WERI-Rb-1 (cell line): ENCODE measurements around the gene SLC35G2.
A peak's percentile ranks its signal among the peaks of the same experiment; 100 is the strongest.

Experiments
- DNase-seq: peaks from one replicate; pipeline ENCODE4 v3.0.0-alpha.2; 2020
- H3K27ac ChIP-seq: fragments of 250-450 bp; sonication (Bioruptor Pico); 2 replicates; pipeline ENCODE4 v1.5.1; 2020; ENCODE audit warnings: mild to moderate bottlenecking, moderate library complexity
- H3K27me3 ChIP-seq: fragments of 250-450 bp; sonication (Bioruptor Pico); 2 replicates; pipeline ENCODE4 v1.5.1; 2021; ENCODE audit warnings: mild to moderate bottlenecking, low read depth, moderate library complexity; ENCODE audit not compliant: insufficient read depth, severe bottlenecking
- H3K36me3 ChIP-seq: fragments of 250-450 bp; sonication (Bioruptor Pico); 2 replicates; pipeline ENCODE4 v1.5.1; 2020; ENCODE audit warnings: mild to moderate bottlenecking, moderate library complexity
- H3K4me3 ChIP-seq: 2 replicates; pipeline ENCODE4 v1.5.1; 2011; ENCODE audit warnings: low read depth, mild to moderate bottlenecking, control low read depth, low read length
- H3K9me3 ChIP-seq: fragments of 250-450 bp; sonication (Bioruptor Pico); 2 replicates; pipeline ENCODE4 v1.5.1; 2021; ENCODE audit warnings: mild to moderate bottlenecking, moderate library complexity; ENCODE audit not compliant: severe bottlenecking
- TF ChIP-seq, protein P1 (sequence below): IDR thresholded peaks from 2 replicates; pipeline ENCODE4 v1.5.1; 2011; ENCODE audit warnings: low read depth, mild to moderate bottlenecking, control low read depth, inconsistent platforms, low read length

SLC35G2 gene

DNA sequence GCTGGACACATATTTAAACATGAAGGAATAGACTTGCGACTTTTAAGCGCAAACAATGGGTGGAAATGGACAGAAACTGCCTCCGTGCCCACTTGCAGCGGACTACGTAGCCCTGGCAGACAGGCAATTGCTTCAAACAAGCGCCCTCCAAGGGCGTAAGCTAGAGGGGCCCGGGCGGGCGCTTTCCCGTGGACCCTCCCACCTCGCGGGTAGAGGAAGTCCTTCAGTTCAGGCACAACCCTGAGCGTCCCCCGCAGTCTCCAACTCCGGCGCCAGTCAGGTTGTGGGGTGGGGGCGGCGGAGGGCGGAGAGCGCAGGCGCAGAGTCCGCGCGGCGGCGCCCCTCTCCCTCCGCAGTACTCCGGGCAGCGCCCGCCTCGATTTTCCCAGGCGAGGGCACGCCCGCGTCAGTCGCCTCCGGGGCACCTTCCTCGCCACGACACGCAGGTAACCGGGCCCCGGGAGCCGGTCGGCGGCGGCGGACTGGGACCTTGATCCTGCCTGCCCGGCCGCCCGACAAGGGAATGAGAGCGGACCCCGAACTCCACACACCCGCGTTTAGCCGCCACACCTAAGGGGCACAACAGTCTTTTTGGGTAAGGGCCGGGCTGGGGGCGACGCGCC lies at the start of gene SLC35G2:
Gene SLC35G2, plus strand, starts transcription at position 358 of the 623 bp plus-strand sequence. CDS start 35,335 bp downstream, outside the sequence.
- H3K9me3 ChIP-seq = peaks cover 5% of the 10 kb centered on the region

DNA sequence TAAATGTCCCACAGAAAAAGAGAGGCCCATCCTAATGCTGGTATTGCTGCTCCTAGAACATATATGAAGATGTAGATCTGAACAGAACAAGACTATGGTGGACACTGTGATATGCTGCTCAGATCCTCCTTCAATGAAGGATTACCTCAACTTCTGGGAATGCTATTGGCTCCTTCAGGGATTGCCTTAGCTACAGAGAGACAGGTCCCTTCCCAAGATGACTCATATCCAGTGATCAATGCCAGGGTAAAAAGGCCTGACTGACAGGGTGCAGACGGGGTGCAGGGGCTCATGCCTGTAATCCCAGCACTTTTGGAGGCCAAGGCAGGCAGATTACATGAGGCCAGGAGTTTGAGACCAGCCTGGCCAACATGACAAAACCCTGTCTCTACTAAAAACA lies 46.2 kb upstream of the SLC35G2 start:
- no peaks in the 10 kb centered on the region for H3K36me3 ChIP-seq
- no peak overlapping the region for H3K27ac ChIP-seq
- DNase-seq = no peak
- H3K27me3 ChIP-seq = no peaks in the 10 kb centered on the region
- H3K4me3 ChIP-seq = no peak overlapping the region
- no peaks in the 10 kb centered on the region for H3K9me3 ChIP-seq
- TF ChIP-seq, protein P1, sequence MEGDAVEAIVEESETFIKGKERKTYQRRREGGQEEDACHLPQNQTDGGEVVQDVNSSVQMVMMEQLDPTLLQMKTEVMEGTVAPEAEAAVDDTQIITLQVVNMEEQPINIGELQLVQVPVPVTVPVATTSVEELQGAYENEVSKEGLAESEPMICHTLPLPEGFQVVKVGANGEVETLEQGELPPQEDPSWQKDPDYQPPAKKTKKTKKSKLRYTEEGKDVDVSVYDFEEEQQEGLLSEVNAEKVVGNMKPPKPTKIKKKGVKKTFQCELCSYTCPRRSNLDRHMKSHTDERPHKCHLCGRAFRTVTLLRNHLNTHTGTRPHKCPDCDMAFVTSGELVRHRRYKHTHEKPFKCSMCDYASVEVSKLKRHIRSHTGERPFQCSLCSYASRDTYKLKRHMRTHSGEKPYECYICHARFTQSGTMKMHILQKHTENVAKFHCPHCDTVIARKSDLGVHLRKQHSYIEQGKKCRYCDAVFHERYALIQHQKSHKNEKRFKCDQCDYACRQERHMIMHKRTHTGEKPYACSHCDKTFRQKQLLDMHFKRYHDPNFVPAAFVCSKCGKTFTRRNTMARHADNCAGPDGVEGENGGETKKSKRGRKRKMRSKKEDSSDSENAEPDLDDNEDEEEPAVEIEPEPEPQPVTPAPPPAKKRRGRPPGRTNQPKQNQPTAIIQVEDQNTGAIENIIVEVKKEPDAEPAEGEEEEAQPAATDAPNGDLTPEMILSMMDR = no peak

More for the DNA sequence above, at the start of gene SLC35G2:
- Histone ChIP-seq H3K36me3 (peaks cover 16% of the 10 kb centered on the region), H3K4me3 (peak within 1 kb of the TSS; percentile 76), H3K27me3 (no peaks in the 10 kb centered on the region), H3K27ac (peak within 1 kb of the TSS; percentile 82)
- TF ChIP-seq, protein P1 = no peak
- DNase-seq = peak; percentile 88

DNA sequence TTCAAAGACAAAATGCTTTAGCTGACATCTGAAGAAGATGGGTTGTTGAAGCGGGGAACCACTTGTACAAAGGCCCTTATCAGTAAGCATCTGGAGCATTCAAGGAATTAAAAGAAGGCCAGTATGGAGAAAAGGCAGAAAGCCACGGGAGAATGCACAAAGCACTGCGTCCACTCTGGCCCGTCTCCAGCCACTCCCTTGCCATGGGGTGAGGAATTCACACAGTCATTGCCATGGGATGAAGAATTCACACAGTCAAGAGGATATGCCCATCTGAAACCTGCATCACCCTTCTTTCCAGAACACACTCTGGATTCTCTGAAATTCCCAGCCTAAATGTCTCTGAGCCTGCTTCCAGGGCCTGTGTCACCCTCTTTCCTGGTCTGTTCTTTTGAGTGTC lies 40.1 kb upstream of the SLC35G2 start:
- H3K9me3 ChIP-seq = peaks cover 3% of the 10 kb centered on the region
- no peaks in the 10 kb centered on the region for H3K36me3 ChIP-seq
- H3K4me3 ChIP-seq = no peak overlapping the region
- no peak overlapping the region for H3K27ac ChIP-seq
- no peak for DNase-seq
- no peaks in the 10 kb centered on the region for H3K27me3 ChIP-seq
- TF ChIP-seq, protein P1 = no peak

DNA sequence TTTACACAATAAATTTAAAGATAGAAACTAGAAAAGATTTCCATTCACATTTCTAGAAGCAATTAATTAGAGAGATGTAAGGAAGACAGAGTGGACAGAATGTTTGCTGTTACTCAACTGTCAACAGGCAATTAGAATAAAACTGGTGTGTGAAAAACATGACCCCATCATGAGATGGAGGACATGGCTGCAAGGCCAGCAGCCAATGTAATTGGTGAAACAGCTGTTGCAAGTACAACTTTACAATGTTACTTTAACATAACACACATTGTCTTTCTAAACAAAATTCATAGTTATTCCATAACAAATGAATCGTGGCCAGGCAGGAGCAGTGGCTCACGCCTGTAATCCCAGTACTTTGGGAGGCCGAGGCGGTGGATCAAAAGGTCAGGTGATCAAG lies 38.2 kb upstream of the SLC35G2 start:
- no peak overlapping the region for H3K4me3 ChIP-seq
- no peaks in the 10 kb centered on the region for H3K27me3 ChIP-seq
- no peaks in the 10 kb centered on the region for H3K36me3 ChIP-seq
- peaks cover 3% of the 10 kb centered on the region for H3K9me3 ChIP-seq
- TF ChIP-seq, protein P1 = no peak
- no peak overlapping the region for H3K27ac ChIP-seq
- DNase-seq = no peak

DNA sequence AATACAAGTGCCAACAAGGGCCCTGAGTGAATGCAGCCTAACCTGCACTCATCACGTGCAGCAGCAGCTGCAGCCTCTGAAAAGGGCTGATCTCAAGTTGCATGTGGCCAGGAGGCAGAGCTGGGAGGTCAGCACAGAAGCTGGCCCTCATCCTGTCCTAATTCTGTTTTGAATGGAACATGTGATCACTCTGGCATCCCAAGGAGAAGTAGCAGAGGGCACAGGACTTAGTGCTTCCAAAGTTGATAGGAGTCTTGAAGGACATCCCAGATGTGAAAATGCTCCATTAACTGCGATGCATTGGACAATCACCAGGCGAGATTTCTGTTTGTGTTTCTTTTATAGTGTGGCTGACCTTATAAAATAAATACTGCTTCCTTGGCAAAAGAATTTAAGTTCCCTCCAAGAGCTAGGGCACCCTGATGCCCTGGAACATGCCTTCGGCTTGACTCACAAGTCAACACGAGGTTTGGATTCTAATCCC lies 35.2 kb upstream of the SLC35G2 start:
- Histone ChIP-seq H3K27ac (no peak overlapping the region), H3K4me3 (no peak overlapping the region), H3K36me3 (no peaks in the 10 kb centered on the region), H3K27me3 (no peaks in the 10 kb centered on the region), H3K9me3 (peaks cover 3% of the 10 kb centered on the region)
- no peak for DNase-seq
- TF ChIP-seq, protein P1 = no peak

DNA sequence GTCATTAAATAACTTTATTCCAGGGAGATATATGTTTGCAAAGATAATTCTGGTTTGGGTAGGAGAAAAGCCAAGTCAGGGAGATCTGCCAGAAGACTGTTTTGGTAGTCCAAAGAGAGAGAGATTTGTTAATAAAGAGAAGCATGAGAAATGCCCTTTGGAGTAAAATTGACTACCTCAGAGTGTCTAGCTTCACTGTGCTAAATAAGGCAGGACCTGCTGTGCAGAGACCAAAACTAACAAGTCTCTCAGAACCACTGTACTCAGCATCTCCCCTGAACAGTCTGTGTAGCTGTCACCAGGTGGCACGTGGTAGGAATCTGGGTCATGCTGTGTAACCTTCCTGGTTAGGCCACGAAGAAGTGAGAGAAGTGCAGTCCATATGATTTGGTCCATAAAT lies 31.6 kb upstream of the SLC35G2 start:
- Histone ChIP-seq H3K9me3 (no peaks in the 10 kb centered on the region), H3K27me3 (no peaks in the 10 kb centered on the region), H3K4me3 (no peak overlapping the region), H3K27ac (no peak overlapping the region), H3K36me3 (no peaks in the 10 kb centered on the region)
- DNase-seq = peak; percentile 14
- TF ChIP-seq, protein P1 = no peak
